Skin epidermis (tissue), 12 donors: ENCODE measurements around the gene RNF186.
A peak's percentile ranks its signal among the peaks of the same experiment; 100 is the strongest.

Source experiments
- H3K27ac ChIP-seq, 21 experiments: fragments of 200-600 bp; sonication (generic) in 11 of 21; one replicate each; pipeline ENCODE4 v1.5.0; 2020; ENCODE audit warnings: mild to moderate bottlenecking in 3 of 21, inconsistent platforms in 2 of 21, moderate library complexity in 2 of 21
- H3K4me3 ChIP-seq, 7 experiments: fragments of 200-600 bp; sonication (generic) in 2 of 7; one replicate each; pipeline ENCODE4 v1.5.0; 2020; ENCODE audit warnings: inconsistent platforms in 2 of 7, mild to moderate bottlenecking in 2 of 7, moderate library complexity in 1 of 7

Gene RNF186

GRCh38 chr1:19769211-19769932, 45.7 kb downstream of the RNF186 start:
- Histone ChIP-seq H3K27ac (no peak overlapping the region), H3K4me3 (no peak overlapping the region)

DNA sequence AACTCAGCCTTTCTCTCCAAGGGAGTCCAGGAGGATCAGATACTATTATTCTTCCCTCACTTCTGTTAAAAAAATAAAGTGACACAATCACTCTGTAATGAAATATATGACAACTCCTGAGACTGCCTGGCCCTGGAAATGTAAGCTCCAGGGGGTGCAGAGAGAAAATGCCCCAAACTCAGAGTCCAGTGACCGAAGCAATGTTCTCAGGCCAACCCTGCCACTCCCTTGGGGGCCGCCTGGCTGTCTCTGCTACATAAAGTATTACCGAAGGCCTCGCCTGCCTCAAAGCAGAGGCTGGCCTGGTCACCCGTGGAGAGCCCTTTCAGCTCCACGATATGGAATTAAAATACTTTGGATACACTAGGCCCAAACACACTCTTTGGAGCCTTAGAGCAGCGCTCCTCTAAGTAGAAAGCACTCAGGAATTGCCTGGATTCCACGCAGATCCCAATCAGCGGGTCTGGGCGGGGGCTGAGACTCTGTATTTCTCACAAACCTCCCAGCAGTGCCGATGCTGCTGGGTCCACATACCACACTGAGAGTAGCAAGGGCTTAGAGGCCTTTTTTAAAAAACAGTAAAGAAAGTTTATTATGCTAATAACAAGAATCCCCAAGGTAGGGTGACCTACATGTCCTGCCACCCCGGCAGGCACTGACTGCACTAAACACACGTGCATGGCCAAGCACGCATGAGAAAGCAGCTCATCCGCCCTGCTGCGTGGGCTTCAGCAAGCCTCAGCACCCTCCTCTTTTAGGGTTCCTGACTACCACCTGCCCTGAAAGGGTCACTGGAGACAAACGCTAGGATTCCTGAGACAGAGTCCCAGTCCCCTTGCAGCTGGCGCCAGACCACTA, 46.5 kb downstream of the RNF186 start:
- Histone ChIP-seq H3K27ac (no peak overlapping the region), H3K4me3 (no peak overlapping the region)

- Histone ChIP-seq H3K4me3 (no peak overlapping the region), H3K27ac (peak overlapping the region in 2 of 21 experiments; percentile 29 to 39)
Observed at GRCh38 chr1:19765623-19766022, 49.5 kb downstream of the RNF186 start.

GRCh38 chr1:19764848-19765247, 50.2 kb downstream of the RNF186 start:
- Histone ChIP-seq H3K4me3 (no peak overlapping the region), H3K27ac (peak overlapping the region in 1 of 21 experiments; percentile 29)
